Measurements from ENCODE around the gene GSTA5. TPM values are rescaled to one million over a fixed set of nuclear protein-coding genes. Genes with fewer than 3 reads are reported as not detected.
"Not testable (repeated sequence)": the region's sequence is repeated elsewhere in the genome, so short reads cannot be mapped to it uniquely, and the experiment has no call there.

Gene GSTA5
- total RNA-seq = not detected
- long read RNA-seq, donor 1 = 0 reads
- long read RNA-seq, donor 2 = 0 reads

- DNase-seq (ENCODE audit: low spot score) = no peak
- intact Hi-C loops (cut with DNase I) = no loop called here
Measured at GRCh38 chr6:52840763-52841585, at the start of gene GSTA5. GSTA5 (minus strand) TSS chr6:52840813.

DNA sequence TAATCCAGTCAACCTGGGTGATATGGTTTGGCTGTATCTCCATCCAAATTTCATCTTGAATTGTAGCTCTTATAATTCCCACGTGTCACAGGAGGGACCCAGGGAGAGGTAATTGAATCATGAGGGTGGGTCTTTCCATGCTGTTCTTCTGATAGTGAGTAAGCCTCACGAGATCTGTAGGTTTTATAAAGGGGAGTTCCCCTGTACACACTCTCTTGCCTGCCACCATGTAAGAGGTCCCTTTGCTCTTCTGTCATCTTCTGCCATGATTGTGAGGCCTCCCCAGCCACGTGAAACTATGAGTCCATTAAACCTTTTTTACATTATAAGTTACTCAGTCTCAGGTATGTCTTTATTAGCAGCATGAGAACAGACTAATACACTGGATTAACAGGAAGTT lies 49.4 kb upstream of the GSTA5 start:
- intact Hi-C loops (cut with DNase I) = no loop called here
- no peak for DNase-seq (ENCODE audit: low spot score)

- intact Hi-C loops (cut with DNase I) = loop anchor here in 1 of 2 donors (10.0 kb wide), 1 partner anchor 167 kb away; no protein-coding TSS in a partner anchor
- no peak for DNase-seq (ENCODE audit: low spot score)
Measured at GRCh38 chr6:52887910-52888524, 47.4 kb upstream of the GSTA5 start.

GRCh38 chr6:52881996-52882841 lies 41.6 kb upstream of the GSTA5 start:
- intact Hi-C loops (cut with DNase I) = loop anchor here in 1 of 2 donors (10.0 kb wide), 1 partner anchor 173 kb away; no protein-coding TSS in a partner anchor

DNA sequence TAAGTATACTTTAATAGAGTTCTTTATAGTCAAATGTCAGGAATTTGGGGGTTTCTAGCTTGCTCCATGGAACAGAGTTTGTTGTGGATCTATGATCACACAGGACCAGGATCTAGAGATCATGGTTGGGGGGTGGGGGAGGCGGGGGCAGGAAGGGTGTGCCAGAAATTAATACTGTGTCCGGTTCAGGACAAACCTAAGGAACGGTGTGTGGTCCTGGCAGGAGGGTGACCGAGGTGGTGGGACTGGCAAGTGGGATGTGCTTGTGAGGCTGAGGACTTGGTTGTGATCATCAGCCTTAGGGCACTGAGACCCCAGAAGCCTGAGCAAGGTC lies 41.0 kb upstream of the GSTA5 start:
- intact Hi-C loops (cut with DNase I) = loop anchor here in 1 of 2 donors (10.0 kb wide), 1 partner anchor 173 kb away; no protein-coding TSS in a partner anchor

More at GRCh38 chr6:52881996-52882841, 41.6 kb upstream of the GSTA5 start:
- DNase-seq (ENCODE audit: low spot score) = no peak

GRCh38 chr6:52877786-52878185 lies 37.2 kb upstream of the GSTA5 start:
- intact Hi-C loops (cut with DNase I) = loop anchor here in 1 of 2 donors (10.0 kb wide), 1 partner anchor 107 kb away; no protein-coding TSS in a partner anchor
- no peak for DNase-seq (ENCODE audit: low spot score)

More for the DNA sequence above, 41.0 kb upstream of the GSTA5 start:
- no peak for DNase-seq (ENCODE audit: low spot score)

DNA sequence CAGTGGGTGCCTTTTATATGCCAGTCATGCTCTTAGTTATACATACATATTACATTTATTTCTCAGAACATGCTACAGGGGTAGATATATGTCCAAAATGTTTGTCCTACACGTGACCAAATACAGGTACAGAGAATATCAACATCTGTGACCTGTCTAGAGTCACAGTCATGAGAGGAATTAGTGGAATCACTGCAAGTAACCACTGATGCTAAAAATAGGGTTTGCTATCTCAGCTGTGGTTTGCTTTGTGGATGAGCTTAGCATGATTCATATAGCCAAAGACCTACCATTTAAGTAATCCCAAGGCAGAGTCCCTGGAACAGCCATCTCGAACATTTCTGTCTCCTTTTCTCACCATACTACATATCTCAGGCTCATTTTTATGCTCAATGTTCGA lies 36.6 kb upstream of the GSTA5 start:
- intact Hi-C loops (cut with DNase I) = loop anchor here in 1 of 2 donors (10.0 kb wide), 1 partner anchor 108 kb away; no protein-coding TSS in a partner anchor
- no peak for DNase-seq (ENCODE audit: low spot score)

- intact Hi-C loops (cut with DNase I) = loop anchor here in 1 of 2 donors (10.0 kb wide), 1 partner anchor 109 kb away; no protein-coding TSS in a partner anchor
Measured at GRCh38 chr6:52876056-52876787, 35.6 kb upstream of the GSTA5 start.

DNA sequence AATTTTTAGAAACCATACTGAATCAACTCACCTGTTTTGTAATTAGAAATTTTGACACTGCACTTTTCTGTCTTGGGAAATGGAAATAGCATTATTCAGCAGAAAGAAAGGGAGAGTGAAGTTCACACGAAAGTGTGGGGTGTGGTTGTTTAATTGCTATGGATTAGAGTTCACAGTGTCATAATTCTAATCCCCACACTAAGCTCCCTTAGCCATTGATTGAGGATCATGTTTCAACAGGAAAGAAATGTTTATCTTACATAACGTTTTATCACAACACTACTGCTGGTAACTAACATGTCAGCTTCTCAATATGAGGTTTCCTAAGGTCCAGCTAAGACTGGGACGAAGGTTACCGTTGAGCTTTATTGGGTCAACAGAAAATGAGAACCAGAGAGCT lies 31.4 kb upstream of the GSTA5 start:
- no peak for DNase-seq (ENCODE audit: low spot score)

More at GRCh38 chr6:52876056-52876787, 35.6 kb upstream of the GSTA5 start:
- DNase-seq (ENCODE audit: low spot score) = no peak

GRCh38 chr6:52871621-52872020 lies 31.0 kb upstream of the GSTA5 start:
- no peak for DNase-seq (ENCODE audit: low spot score)
- intact Hi-C loops (cut with DNase I) = loop anchor here in 1 of 2 donors (10.0 kb wide), 1 partner anchor 113 kb away; no protein-coding TSS in a partner anchor

More for the DNA sequence above, 31.4 kb upstream of the GSTA5 start:
- intact Hi-C loops (cut with DNase I) = loop anchor here in 1 of 2 donors (10.0 kb wide), 1 partner anchor 113 kb away; no protein-coding TSS in a partner anchor

DNA sequence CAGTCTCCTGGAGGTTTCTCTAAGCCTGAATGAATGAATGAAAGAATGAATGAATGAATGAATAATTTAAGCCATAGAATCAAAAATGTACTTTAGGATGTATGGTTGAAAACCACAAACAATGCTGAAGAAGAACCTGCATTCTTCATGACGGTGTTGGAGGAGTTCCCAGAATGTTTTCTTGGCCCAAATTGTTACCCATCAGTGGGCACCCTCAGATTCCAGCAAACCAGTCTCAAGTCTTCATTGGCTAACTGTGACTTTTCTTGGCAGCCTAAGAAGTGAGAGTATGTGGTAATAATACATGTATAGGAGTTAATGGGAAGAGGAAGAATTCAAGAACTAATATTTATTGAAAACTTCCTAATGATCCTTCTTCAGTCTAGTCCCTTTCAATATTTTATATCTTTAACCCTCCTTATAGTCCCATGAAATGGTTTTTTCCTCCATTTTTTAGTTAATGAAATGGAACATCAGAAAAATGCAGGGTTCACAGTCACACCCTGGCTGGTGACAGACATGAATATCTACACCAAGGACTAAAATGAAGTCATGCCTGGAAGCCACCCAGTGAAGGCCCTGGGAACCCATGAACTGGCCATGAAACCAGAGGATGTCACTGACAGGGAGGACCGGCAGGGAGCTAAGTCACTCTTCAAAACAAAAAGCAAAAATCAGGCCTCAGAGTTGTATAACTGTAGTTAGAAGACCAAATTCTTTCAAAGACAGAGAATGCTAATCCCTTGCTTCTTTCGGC lies 29.9 kb upstream of the GSTA5 start:
- intact Hi-C loops (cut with DNase I) = loop anchor here in 1 of 2 donors (10.0 kb wide), 1 partner anchor 114 kb away; no protein-coding TSS in a partner anchor
- not testable (repeated sequence) for DNase-seq (ENCODE audit: low spot score)

- intact Hi-C loops (cut with DNase I) = loop anchor here in 1 of 2 donors (10.0 kb wide), 1 partner anchor 506 kb away; no protein-coding TSS in a partner anchor
- DNase-seq (ENCODE audit: low spot score) = not testable (repeated sequence)
Measured at GRCh38 chr6:52868899-52869298, 28.3 kb upstream of the GSTA5 start.

DNA sequence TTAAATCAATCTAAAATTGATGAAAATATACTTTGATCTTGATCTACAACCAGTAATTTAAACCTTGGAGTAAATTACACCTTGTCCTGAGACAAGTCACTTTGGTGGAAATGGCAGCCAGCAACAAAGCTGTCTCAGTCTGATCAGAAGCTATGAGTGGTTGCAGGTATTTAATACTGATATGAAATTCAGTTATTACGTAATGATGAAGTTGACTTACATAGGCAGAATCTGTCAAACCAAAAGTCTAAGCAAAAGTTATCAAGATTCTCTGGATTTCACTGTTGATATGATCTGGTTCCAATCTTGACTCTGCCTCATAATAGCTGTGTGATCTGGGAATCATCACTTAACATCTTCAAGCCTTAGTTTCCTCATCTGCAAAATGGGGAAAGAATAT lies 27.6 kb upstream of the GSTA5 start:
- intact Hi-C loops (cut with DNase I) = loop anchor here in 1 of 2 donors (10.0 kb wide), 1 partner anchor 507 kb away; no protein-coding TSS in a partner anchor
- no peak for DNase-seq (ENCODE audit: low spot score)

DNA sequence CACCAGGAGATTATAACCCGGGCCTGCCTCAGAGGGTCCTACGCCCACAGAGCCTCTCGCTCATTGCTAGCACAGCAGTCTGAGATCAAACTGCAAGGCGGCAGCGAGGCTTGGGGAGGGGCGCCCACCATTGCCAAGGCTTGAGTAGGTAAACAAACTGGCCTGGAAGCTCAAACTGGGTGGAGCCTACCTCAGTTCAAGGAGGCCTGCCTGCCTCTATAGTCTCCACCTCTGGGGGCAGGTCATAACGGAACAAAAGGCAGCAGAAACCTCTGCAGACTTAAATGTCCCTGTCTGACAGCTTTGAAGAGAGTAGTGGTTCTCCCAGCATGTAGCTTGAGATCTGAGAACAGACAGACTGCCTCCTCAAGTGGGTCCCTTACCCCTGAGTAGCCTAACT lies 20.5 kb upstream of the GSTA5 start:
- intact Hi-C loops (cut with DNase I) = loop anchor here in 1 of 2 donors (10.0 kb wide), 1 partner anchor 514 kb away; no protein-coding TSS in a partner anchor
- not testable (repeated sequence) for DNase-seq (ENCODE audit: low spot score)

- intact Hi-C loops (cut with DNase I) = no loop called here
Measured at GRCh38 chr6:52858416-52858815, 17.8 kb upstream of the GSTA5 start.

DNA sequence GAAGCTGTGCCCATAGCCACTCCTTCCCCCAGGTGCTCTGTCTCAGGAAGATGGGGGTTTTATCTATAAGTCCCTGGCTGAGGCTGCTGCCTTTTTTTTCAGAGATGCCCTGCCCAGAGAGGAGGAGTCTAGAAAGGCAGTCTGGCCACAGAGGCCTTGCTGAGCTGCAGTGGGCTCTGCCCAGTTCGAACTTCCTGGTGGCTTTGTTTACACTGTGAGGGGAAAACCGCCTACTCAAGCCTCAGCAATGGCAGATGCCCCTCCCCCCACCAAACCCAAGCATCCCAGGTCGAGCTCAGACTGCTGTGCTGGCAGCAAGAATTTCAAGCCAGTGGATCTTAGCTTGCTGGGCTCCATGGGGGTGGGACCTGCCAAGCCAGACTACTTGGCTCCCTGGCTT lies 15.5 kb upstream of the GSTA5 start:
- DNase-seq (ENCODE audit: low spot score); intact Hi-C loops (cut with DNase I): not testable (repeated sequence)

More at GRCh38 chr6:52858416-52858815, 17.8 kb upstream of the GSTA5 start:
- DNase-seq (ENCODE audit: low spot score) = no peak

- DNase-seq (ENCODE audit: low spot score) = no peak
- intact Hi-C loops (cut with DNase I) = no loop called here
Measured at GRCh38 chr6:52849137-52849536, 8.5 kb upstream of the GSTA5 start.

Data from posterior vena cava (tissue), 2 donors.